Common myeloid progenitor, CD34-positive (primary cell): ENCODE results near the gene MEA1.
"Not testable (repeated sequence)": the region's sequence is repeated elsewhere in the genome, so short reads cannot be mapped to it uniquely, and the experiment has no call there.

Experiments
- CTCF ChIA-PET: fragments of 350-600 bp; sonication (Branson Sonifier 250); formaldehyde crosslinking; loops from one replicate; lab custom pipeline; 2021; ENCODE audit warnings: antibody characterized with exemption; lab: Charles Lee
- POLR2A ChIA-PET: fragments of 350-600 bp; sonication (Branson Sonifier 250); formaldehyde crosslinking; loops from one replicate; lab custom pipeline; 2021; ENCODE audit warnings: antibody characterized with exemption; lab: Charles Lee
- DNase-seq, 3 donors: peaks; one replicate each; pipeline versions ENCODE4 v3.0.0 to v3.0.0-alpha.2; 2013
- H3K27ac ChIP-seq, 2 experiments: 1 replicate in 1 of 2; 2 replicates in 1 of 2; pipeline ENCODE4 v1.7.0; 2013; ENCODE audit warnings: inconsistent platforms in 2 of 2, low read length in 2 of 2, mild to moderate bottlenecking in 2 of 2, low read depth in 1 of 2, moderate library complexity in 1 of 2; ENCODE audit not compliant: severe bottlenecking in 2 of 2, insufficient read depth in 1 of 2, poor library complexity in 1 of 2
- H3K27me3 ChIP-seq, 5 experiments: replicated peaks in 2 of 5; 1 replicate in 3 of 5; 2 replicates in 2 of 5; pipeline versions ENCODE4 v1.6.1 to v1.7.0; 2013; ENCODE audit warnings: low read length in 4 of 5, mild to moderate bottlenecking in 2 of 5, moderate library complexity in 2 of 5, inconsistent platforms in 1 of 5; ENCODE audit not compliant: insufficient read depth in 5 of 5, control insufficient read depth in 4 of 5
- H3K36me3 ChIP-seq, 4 experiments: 1 replicate in 2 of 4; 2 replicates in 2 of 4; pipeline versions ENCODE4 v1.6.1 to v1.7.0; 2013; ENCODE audit warnings: low read length in 3 of 4, control low read depth in 1 of 4, mild to moderate bottlenecking in 1 of 4; ENCODE audit not compliant: control insufficient read depth in 4 of 4, insufficient read depth in 4 of 4
- H3K4me1 ChIP-seq, 4 experiments: 1 replicate in 3 of 4; 2 replicates in 1 of 4; pipeline versions ENCODE4 v1.6.1 to v1.7.1; 2013; ENCODE audit warnings: low read length in 3 of 4, mild to moderate bottlenecking in 3 of 4, control low read depth in 1 of 4, inconsistent platforms in 1 of 4, moderate library complexity in 1 of 4; ENCODE audit not compliant: control insufficient read depth in 4 of 4, insufficient read depth in 4 of 4; ENCODE audit errors: control extremely low read depth in 1 of 4
- H3K4me3 ChIP-seq, 7 experiments: 1 replicate in 4 of 7; 2 replicates in 3 of 7; pipeline versions ENCODE4 v1.5.1 to v1.7.0; 2013; ENCODE audit warnings: mild to moderate bottlenecking in 7 of 7, low read length in 6 of 7, moderate library complexity in 6 of 7, inconsistent platforms in 2 of 7, low read depth in 2 of 7, control low read depth in 1 of 7; ENCODE audit not compliant: insufficient read depth in 4 of 7, control insufficient read depth in 1 of 7; ENCODE audit errors: extremely low read depth in 1 of 7
- H3K9me3 ChIP-seq, 5 experiments: 1 replicate in 4 of 5; 2 replicates in 1 of 5; pipeline versions ENCODE4 v1.6.1 to v1.7.1; 2013; ENCODE audit warnings: low read length in 4 of 5, mild to moderate bottlenecking in 2 of 5, inconsistent platforms in 1 of 5, low read depth in 1 of 5, moderate library complexity in 1 of 5; ENCODE audit not compliant: control insufficient read depth in 4 of 5, insufficient read depth in 2 of 5; ENCODE audit errors: control extremely low read depth in 1 of 5
- WGBS: methylation state at CpG from one replicate; pipeline ENCODE4 v1.1.5; 2013; ENCODE audit not compliant: insufficient coverage; 5-methylcytosine and 5-hydroxymethylcytosine counted together

Gene MEA1

DNA sequence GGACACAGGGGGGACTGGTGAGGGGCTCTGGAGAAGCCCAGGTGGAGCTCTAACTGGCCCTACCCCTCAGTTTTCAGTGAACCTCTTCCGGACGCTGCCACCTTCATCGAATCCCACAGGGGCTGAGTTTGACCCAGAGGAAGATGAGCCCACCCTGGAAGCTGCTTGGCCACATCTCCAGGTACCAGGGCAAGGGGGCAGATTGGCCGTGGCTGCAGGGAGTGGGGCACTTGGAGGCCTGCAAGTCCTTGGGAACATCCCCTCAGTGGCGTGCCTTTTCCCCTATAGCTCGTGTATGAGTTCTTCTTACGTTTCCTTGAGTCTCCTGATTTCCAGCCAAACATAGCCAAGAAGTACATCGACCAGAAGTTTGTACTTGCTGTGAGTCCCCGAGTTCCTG, 6.6 kb downstream of the MEA1 start:
- Histone ChIP-seq H3K4me3 (no peak overlapping the region), H3K27ac (no peak overlapping the region), H3K36me3 (peaks cover 13 to 68% (median 53%) of the 10 kb centered on the region in 4 experiments), H3K9me3 (no peaks in the 10 kb centered on the region), H3K4me1 (peaks cover 0 to 5% (median 1%) of the 10 kb centered on the region in 4 experiments), H3K27me3 (no peaks in the 10 kb centered on the region)
- no peak for DNase-seq
- CTCF ChIA-PET, result interaction anchor here (1.0 to 1.7 kb wide), 6 partner anchors 11 to 222 kb away, joined by 3 to 6 read pairs (median 4); partner anchors contain the start of genes CUL7 and DNPH1
- 95% methylated on average over 8 of the region's 9 CpGs for WGBS
- POLR2A ChIA-PET, result no interaction called here

DNA sequence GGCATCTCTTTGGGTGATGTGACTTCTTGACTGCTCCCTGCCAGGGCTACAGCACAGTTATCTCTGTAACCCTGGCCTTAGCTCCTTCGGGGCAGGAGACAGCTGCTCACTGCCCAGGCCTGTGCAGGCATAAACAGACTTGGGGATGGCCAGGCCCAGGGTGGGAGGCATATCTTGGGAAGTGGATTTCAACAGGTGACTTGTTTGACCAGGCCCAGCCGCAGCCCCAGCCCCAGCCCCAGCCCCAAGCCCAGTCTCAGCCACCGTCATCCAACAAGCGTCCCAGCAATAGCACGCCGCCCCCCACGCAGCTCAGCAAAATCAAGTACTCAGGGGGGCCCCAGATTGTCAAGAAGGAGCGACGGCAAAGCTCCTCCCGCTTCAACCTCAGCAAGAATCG, 7.5 kb downstream of the MEA1 start:
- POLR2A ChIA-PET, result no interaction called here
- WGBS, result 98% methylated on average over 11 of the region's 11 CpGs
- Histone ChIP-seq H3K36me3 (peaks cover 15 to 60% (median 49%) of the 10 kb centered on the region in 4 experiments), H3K4me1 (no peaks in the 10 kb centered on the region), H3K4me3 (no peak overlapping the region), H3K27me3 (no peaks in the 10 kb centered on the region), H3K27ac (no peak overlapping the region), H3K9me3 (no peaks in the 10 kb centered on the region)
- DNase-seq, result no peak
- CTCF ChIA-PET, result interaction anchor here (0.7 to 1.7 kb wide), 3 partner anchors 10 to 138 kb away, joined by 3 to 4 read pairs (median 3); no protein-coding TSS in a partner anchor

DNA sequence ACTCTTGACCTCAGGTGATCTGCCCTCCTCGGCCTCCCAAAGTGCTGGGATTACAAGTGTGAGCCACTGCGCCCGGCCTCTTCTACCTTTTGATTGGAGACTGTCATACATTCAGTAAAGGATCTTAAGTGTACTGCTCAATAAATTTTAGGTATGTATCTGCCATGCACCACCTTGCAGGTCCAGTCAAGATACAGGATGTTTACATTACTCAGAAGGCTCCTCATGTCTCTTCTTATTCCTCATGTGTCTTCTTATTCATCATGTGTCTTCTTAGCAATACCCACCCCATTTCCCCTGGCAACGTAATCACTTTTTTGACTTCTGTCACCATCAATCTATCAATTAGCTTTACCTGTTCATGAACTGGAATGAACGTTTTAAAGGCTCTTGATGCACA, 7.9 kb downstream of the MEA1 start:
- ChIA-PET POLR2A (no interaction called here), CTCF (interaction anchor here (0.7 to 1.7 kb wide), 3 partner anchors 9 to 138 kb away, joined by 3 to 4 read pairs (median 3); no protein-coding TSS in a partner anchor)
- Histone ChIP-seq H3K4me3 (no peak overlapping the region), H3K9me3 (no peaks in the 10 kb centered on the region), H3K27me3 (no peaks in the 10 kb centered on the region), H3K36me3 (peaks cover 15 to 56% (median 47%) of the 10 kb centered on the region in 4 experiments), H3K4me1 (no peaks in the 10 kb centered on the region), H3K27ac (no peak overlapping the region)
- DNase-seq, result no peak
- WGBS, result 95% methylated on average over 2 of the region's 5 CpGs

DNA sequence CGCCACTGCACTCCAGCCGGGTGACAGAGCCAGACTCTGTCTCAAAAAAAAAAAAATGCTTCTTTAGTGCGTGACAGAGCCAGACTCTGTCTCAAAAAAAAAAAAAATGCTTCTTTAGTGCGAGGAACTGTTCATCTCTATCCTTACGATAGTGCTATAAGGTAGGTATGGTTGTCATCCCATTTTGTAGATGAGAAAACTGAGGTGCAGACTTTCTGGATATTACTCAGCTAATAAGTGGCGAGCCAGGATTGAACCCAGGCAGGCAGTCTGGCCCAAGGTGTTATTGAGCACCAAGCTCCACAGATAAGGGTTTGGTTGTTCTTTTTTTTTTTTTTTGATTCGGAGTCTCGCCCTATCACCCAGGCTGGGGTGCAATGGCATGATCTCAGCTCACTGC, 11.9 kb downstream of the MEA1 start:
- POLR2A ChIA-PET, result no interaction called here
- CTCF ChIA-PET, result interaction anchor here (0.7 to 1.4 kb wide), 2 partner anchors 9 to 97 kb away, joined by 3 to 4 read pairs; no protein-coding TSS in a partner anchor
- no peaks in the 10 kb centered on the region for H3K4me1 ChIP-seq
- no peak overlapping the region for H3K27ac ChIP-seq
- peaks cover 5 to 22% (median 14%) of the 10 kb centered on the region in 4 experiments for H3K36me3 ChIP-seq
- 90% methylated on average over 8 of the region's 8 CpGs for WGBS
- H3K4me3 ChIP-seq, result no peak overlapping the region
- H3K9me3 ChIP-seq, result no peaks in the 10 kb centered on the region
- no peaks in the 10 kb centered on the region for H3K27me3 ChIP-seq
- no peak for DNase-seq

DNA sequence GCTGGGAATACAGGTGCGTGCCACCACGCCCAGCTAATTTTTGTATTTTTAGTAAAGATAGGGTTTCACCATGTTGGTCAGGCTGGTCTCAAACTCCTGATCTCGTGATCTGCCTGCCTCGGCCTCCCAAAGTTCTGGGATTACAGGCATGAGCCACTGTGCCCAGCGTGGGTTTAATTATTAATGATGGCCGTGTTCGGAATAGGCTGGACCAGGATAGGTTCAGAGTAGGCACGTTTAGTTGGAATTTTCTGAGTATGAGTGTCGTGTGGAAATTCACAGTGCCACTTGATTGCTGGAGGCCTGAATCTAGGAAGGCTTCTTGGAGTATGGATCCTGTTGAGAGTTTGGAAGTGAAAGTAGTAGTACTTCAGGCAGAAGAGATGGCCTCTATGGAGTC, 15.5 kb downstream of the MEA1 start:
- H3K27me3 ChIP-seq, H3K4me3 ChIP-seq, H3K27ac ChIP-seq, POLR2A ChIA-PET, H3K9me3 ChIP-seq, DNase-seq, H3K4me1 ChIP-seq: not testable (repeated sequence)
- peaks cover 4 to 13% (median 8%) of the 10 kb centered on the region in 4 experiments for H3K36me3 ChIP-seq
- WGBS, result 100% methylated on average over 7 of the region's 9 CpGs
- CTCF ChIA-PET, result interaction anchor here (1.2 to 1.9 kb wide), 4 partner anchors 10 to 144 kb away, joined by 3 to 4 read pairs (median 4); partner anchors contain the start of genes KLHDC3 and MEA1

DNA sequence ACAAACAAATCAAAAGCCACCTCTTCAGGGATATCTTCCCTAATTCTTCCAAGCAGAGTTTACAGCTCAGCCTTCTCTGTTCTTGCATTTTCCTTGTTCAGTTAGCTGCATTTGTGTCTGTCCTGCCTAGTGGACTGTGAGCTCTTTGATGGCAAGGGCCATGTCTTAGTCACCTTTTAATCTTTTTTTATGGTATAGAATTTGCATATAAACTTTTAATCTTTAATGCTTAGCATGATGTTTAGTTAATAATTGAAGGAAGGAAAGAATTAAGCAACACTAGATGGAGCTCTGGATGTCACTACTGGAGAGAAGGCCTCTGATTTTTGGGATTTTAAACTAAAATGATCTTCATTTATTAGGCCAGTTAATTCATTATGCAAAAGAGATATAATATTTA, 17.2 kb downstream of the MEA1 start:
- Histone ChIP-seq H3K9me3 (no peaks in the 10 kb centered on the region), H3K27me3 (no peaks in the 10 kb centered on the region), H3K36me3 (peaks cover 5 to 12% (median 9%) of the 10 kb centered on the region in 4 experiments), H3K4me3 (no peak overlapping the region), H3K27ac (no peak overlapping the region), H3K4me1 (no peaks in the 10 kb centered on the region)
- POLR2A ChIA-PET, result no interaction called here
- no peak for DNase-seq
- CTCF ChIA-PET, result interaction anchor here (0.8 to 1.9 kb wide), 9 partner anchors 8 to 147 kb away, joined by 3 to 6 read pairs (median 4); partner anchors contain the start of gene PPP2R5D

DNA sequence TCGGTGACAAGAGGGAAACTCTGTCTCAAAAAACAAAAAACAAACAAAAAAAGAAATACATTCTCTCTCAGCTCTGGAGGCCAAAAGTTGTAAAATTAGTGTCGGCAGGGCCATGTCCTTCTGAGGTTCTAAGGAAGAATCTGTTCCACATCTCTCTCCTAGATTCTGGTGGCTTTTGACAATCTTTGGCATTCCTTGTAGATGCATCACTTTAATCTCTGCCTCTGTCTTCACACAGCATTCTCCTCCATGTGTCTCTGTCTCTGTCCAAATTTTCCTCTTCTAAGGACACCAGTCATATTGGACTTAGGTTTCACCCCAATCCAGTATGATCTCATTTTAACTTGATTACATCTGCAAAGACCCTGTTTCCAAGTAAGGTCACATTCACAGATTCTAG, 20.3 kb downstream of the MEA1 start:
- Histone ChIP-seq H3K4me1 (no peaks in the 10 kb centered on the region), H3K9me3 (no peaks in the 10 kb centered on the region), H3K27ac (no peak overlapping the region), H3K27me3 (no peaks in the 10 kb centered on the region), H3K36me3 (peaks cover 7 to 35% (median 24%) of the 10 kb centered on the region in 4 experiments), H3K4me3 (no peak overlapping the region)
- ChIA-PET CTCF (interaction anchor here (0.9 kb wide), 1 partner anchor 10 kb away, joined by 3 read pairs; no protein-coding TSS in a partner anchor), POLR2A (no interaction called here)
- 100% methylated on average over 1 of the region's 2 CpGs for WGBS
- no peak for DNase-seq
